ENCODE data around the gene CFAP299. TPM values are rescaled to one million over a fixed set of nuclear protein-coding genes. Genes with fewer than 3 reads are reported as not detected.

CFAP299 gene
- total and polyA plus RNA-seq, 9 of the 15 experiments (the other 6 are each of a cell fraction or from before 2014, with no cell fraction given), result 0.09 to 3.0 (median 0.76) TPM

- TF ChIP-seq RREB1 (CRISPR knock-in tag; IDR thresholded peaks at IDR 0.05) (no peak), EGR1 (conservative IDR thresholded peaks at IDR 0.05) (peak; percentile 94), ATF2 (CRISPR knock-in tag; IDR thresholded peaks at IDR 0.05) (no peak), ZNF75A (CRISPR knock-in tag; IDR thresholded peaks at IDR 0.05) (no peak), POLR3A (IDR thresholded peaks at IDR 0.05; ENCODE audit: borderline replicate concordance, extremely low read depth, insufficient read depth, insufficient read length) (no peak), ERF (CRISPR knock-in tag; IDR thresholded peaks at IDR 0.05) (no peak), SAFB (IDR thresholded peaks at IDR 0.05; ENCODE audit: borderline replicate concordance, low read depth, low read length) (no peak)
Observed at GRCh38 chr4:80307774-80308465, 27.6 kb upstream of the CFAP299 start (continued).

Data from K562 (cell line).